GM19463 (cell line): ENCODE data around the gene HMX1.

Experiments
- ATAC-seq: cut with Tn5 transposase; IDR thresholded peaks from one replicate; pipeline ENCODE4 v1.9.1; 2021; ENCODE audit warnings: mild to moderate bottlenecking, moderate library complexity; ENCODE audit not compliant: unreplicated experiment

Gene HMX1

DNA sequence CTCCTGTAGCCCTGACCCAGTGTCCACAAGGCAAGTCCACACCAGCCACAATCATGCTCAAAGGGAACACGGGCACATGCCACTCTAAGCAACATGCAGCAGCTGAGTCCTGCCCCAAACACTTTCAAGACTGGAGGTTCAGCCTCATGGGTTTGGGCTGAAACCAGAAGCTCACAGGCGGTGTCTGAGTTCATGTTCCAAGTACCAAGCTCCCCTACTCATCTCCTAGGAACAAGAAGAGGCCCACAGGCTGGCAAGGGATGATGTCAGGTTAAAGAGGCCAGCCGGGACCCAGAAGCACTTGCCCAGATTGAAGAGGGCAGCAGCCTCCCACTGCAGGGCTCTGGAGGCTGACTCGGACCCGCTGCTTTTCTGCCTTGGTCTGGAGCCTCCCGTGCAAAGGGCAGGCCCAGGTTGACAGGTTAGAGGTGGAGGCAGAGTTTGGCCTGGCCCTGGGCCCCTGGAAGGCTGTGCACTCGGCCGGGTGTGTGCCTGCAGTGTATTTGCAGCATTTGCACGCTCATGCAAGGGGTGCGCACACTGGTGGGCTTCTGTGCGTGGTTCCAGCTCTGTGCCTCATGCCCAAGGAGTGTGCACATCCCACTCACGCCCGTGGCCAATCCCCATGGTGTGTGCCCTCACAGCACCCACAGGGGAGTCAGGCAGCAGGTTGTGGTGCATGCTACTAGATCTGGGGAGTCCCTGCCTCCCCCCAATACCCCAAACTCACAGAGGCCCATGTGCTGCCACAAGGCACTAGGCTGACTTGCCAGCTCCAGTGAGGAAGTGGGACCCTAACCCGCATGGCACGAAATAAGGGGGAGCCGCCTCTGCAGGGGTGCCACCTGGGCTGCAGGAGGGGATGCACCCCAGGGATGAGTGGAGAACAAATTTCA, 2.4 kb downstream of the HMX1 start:
- ATAC-seq = no peak

DNA sequence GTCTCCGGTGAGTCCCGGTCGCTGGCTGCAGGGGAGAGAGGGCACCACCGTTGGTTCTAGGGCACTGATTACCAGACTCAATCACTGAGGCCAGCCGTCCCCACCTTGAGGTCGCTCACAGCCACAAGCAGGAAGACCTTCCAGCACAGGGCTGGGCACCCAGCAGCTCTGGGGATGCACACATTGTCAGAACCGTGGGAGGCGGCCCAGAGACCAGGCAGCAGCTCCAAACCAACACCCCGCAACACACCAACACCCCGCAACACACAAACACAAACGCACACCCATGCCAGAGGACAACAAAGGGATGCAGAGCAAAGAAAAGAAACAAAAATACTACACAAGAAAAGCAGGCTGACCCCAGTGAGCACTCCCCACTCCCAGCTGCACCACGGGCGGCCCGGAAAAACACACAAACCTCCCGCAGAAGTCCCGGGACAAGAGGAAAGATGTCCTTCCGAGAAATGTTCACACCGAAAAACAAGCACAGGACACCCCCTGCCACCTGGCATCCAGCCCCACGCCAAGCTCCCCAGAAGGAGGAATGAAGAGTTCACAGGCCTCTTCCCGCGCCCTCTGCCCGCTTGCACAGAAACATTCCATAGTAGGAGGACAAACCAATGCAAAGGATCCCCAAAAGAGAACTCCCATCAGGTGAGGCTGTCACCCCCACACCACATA, 3.2 kb downstream of the HMX1 start:
- ATAC-seq = no peak

DNA sequence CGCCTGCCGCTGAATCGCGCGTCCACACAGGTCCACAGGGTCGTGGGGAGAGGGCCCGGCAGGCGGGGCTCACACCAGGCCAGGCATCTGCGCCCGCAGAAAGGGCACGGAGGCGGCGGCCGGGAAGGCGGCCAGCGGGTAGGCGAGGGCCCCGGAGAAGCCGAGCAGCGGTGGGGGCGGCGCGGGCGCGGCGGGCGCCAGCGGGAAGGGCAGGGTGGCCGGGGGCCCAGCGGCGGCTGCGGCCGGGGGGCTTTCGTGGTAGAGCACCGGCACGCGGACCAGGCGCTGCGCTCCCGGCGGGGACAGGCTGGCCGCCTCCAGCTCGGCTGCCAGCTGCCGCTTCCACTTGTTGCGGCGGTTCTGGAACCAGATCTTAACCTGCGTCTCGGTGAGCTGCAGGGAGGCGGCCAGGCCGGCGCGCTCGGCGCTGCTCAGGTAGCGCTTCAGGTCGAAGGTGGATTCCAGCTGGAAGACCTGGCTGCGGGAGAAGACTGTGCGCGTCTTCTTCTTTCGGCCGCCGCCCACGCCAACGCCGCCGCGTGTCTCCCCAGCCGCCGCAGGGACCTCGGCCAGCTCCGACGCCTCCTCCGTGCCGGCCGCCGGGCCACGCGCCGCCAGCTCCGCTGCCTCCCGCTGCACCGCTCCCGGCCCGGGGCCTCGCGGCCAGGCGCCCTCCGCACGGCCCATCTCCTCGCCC, 3.9 kb downstream of the HMX1 start:
- ATAC-seq = no peak

DNA sequence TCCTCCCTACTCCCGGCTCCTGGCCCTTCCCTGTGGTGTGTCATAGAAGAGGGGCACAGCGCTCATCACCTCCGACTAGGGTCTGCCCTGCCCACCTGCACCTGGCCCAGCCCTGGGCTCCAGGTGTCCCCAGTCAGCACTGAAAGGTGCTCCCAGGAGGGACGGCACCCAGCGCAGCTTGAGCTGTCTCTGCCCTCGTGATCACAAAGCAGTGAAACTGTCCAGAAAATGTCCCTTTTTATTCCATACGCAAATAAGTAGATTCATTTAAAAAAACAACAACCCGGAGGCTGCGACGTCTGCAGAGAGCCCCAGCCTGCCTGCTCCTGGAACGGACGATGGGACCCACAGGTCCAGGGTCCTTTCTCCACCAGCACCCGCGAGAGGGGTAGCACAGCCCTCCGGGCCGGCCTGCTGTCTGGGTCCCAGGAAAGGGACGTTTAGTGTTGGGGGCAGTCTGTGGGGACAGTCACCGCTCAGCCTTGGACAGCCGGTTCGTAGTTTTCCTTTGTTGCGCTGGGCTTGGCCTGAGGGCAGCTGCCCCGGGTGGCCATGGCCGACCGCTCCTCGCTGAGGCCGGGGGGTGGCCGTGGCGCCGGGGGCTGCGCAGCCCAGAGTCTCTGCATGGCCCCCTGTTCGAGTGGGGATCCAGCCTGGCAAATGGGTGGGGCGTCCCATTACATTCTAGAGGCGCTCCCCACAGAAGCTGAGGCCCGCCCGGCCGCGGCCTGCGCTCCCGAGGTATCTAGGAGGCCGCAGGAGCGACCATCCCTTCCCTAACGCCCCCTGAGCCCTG, 4.6 kb downstream of the HMX1 start:
- ATAC-seq = no peak

DNA sequence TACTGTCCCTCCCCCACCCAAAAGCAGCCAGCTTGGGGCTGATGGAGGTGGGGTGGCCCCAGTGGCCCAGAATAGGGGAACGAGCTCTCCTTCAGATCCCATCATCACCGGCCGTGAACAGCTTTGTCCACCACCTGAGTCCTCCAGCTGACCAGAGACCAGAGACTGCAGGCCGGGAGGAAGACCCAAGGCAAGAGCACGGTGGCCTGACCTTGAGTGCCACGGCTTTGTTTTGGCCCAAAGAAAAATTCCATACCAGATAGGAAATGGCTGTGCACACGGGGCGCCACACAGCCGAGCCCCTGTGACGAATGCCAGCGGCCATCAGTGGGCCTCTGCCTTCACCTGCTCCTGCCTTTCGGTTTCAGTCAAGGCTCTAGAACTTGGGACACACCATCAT, 5.2 kb downstream of the HMX1 start:
- ATAC-seq = no peak

DNA sequence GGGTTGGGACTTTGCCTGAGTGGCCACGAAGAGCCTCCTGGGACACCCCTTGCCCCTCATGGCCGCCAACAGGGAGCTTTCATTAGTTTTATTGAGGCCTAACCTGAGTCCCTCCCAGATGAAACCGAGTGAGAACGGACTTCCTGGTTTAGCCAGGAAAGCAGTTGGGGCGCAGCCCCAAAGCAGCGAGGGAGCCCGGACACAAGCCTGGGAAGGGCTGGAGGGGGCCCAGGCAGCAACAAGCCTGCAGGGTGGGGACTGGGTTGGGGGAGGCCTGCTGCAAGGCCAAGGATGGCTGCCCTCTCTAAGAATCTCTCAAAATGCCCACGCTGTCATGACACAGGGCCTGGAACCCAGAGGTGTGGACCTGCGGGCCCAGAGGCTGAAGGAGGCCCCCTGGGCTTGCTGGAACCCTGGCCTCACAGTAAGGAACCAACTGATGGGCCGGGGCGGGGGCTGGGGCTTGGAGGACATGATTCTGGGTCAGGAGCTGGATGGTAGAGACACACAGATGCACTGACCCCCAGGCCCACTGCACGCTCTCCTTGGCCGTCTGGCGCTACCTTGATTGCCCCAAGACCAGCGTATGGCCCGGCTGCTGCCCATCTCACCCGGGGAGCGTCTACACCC, 5.8 kb downstream of the HMX1 start:
- ATAC-seq = no peak

DNA sequence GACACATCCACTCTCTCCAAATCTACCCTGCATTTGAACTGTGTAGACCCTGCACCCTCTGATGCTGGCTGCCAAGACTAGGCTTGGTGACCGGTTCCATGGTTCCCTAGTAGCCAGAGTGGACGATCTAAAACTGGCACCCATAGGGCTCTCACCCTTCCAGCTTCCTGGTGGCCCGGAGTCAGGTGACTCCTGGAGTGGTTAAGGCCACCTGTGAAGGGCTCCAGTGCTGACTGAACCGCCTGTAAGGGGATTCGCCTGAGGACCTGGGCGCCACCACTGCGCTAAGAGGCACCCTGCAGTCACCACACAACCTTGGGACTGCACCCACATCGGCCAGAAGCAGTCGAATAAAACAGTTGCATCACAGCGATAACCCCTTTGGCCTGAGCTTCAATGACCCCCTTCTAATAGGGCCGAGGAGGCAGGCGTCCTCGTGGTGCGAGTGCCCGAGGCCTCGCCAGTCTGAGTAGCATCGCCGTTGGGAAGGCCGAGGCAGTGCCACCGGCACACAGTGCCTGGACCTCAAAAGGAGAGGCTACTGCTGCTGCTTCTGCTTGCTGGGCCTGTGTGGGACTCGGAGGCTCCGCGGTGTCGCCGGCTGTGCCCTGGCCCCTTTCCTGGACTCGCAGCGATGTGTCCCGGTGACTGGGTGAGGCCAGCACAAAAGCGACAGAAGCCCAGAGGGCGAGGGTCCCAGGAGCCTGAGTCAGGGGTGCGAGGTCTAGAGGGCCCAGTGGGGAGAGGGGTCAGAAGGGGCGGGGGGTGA, 6.5 kb downstream of the HMX1 start:
- ATAC-seq = no peak

DNA sequence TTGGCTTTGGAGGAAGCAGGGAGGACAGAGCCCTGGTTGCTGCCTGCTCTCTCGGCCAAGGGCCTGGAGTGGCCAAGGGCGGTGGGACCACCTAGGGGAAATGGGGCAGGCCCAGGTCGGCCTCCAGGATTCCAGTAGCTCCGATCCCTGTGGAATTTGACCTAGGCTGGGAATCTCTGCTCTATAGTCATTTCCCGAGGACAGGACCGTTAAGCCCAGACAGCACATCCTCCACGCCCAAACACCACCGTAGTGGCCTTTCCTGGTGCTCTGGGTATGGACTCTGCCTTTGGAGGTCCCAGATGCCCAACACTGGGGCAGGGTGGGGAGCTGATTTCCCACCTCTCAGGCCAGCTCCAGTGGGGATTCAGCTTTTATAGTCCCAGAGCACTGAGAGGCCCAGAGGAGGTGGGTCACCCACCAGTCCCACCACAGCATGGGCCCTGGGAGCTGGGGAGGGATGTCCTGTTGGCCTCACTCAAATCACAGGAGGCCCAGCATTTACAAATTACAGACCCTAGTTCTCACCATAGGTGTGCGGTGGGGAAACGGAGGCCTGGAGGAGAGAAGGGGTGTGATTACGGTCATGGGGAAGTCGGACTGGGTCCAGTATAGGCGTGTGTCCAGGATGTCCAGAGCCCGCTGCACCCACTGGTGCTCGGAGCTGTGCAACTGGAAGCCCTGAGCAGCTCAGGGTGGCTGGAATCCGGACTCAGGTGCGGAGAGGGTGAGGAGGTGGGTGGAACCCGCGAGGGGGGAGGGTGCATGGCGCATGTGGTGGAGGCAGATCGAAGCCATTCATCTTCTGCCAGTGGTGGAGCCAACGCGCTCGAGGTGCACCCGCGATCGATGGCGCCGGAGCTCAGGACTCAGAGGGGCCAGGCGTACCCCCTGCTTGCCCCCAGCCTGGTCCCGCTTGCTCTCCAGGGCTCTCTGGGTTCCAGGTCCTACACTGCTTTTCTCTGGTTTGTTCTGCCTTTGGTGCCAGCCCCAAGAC, 7.7 kb downstream of the HMX1 start:
- no peak for ATAC-seq

DNA sequence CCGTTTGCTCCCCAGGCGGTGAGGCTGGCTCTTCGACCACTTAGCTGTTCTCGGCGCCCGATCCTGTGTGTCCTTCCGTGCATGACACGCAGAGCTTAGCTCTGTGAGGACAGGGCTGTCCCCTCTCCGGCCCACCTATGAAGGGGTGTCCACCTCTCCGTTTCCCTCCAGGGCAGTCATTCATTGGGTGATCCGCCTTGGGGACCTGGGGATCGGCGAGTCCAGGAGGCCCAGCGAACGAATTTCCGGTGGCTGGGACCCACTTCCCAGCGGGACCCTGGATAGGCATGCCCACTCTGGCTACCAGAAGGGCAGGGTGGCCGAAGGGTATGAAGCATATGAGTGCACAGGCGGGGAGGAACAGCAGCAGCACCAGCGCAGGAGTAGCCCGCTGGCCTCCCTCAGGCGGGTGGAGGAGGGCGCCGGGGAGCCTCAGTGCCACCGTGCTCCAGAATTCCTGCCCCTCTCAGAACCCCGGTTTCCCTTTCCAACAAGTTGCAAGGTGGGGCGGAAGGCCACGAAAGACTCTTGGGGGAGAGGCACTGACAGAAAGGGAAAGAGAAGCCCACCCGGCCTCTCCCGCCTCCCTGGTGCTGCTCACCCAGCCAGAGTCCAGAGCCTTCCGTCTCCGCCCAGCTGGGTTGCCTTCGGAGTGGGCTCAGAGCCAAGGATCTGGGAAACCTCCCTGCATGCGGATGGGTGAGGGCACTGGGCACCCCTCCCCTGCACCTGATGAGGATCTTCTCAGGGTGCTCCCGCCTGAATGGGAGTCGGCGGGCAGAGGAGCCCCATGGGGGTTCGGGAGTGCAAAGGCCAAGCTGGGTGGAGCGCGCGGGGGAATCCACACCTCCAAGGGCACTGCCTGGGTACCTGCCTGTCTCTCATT, 8.6 kb downstream of the HMX1 start:
- ATAC-seq = no peak

DNA sequence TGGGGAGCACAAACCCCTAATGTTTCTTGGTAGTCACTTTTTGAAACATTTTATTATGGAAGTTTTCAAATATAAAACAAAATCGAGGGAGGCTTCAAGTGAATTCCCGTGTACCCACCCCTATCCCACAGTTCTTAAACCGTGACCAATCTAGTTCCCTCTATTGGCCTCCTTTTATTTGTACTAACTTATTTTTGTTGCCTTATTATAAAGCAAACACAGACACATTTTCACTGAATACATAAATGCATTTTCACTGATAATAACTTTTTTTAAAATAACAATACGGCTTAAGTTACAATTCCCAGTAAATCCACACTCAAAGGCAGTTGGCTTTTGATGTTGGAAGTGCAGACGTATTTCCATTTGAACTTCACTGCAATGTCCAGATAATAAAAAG, 9.3 kb downstream of the HMX1 start:
- ATAC-seq = no peak

DNA sequence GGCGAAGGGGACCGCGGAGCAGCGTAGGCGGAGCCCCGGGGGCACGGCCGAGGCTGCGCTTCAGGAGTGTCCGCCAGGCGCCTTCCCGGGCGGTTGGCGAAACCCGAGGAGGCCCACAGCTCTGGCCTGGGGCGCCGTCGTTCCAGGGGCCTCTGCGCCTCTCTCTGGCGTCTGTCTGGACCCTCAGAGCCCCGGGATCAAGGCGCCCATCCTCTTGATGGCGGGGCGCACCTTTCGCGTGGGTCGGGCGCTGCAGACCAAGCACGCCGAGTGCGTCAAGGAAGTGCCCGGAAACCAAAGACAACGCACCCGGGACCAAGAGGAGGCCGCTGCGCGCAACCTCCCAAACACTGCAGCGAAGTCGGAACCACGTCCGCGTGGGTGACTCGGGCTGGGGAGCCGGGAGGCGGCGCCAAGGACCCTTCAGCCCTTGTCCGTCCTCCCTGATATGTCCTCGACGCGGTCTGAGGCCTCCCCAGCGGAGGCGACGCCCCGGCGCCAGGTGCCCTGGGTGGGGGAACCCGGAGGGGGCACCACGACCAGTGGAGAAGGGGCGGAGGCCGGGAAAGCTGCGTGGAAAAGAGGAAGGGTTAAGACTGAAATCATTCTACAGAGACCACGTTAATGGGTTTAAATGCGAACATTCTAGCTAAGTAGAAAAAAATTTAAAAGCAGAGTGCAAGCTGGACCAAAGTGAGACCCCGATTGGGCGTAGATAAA, 9.9 kb downstream of the HMX1 start:
- no peak for ATAC-seq

DNA sequence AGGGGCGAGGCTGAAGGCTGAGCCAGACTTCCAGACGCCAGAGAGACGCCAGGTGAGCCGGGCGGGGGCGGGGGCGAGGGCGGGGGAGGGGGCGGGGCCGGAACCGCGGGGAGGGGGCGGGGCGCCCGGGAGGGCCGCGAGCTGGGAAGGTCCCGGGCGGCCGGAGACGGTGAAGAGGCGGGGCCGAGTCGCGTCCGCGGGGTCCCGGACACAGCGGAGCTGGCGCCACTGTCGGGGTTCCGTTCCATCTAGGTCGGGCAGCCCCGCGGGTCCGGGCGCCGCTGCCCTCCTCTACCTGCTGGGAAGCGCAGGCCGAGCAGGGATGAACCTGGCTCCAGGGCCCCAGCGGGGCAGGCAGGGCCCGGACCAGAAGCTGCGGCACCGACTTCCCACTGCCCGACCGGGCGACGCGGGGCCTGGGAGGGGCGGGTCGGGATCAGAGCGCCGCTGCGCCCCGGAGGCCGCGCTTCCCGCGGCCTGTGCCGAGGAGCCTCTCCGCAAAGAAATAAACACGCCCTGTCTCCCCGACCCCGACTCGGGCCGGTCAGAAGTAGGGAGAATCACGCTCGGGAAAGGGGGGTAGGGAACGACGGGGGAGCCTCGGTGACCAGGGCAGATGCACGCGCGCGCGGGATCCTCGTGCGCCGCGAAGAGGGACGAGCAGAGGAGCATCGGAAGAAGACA, 10.6 kb downstream of the HMX1 start:
- ATAC-seq = no peak

DNA sequence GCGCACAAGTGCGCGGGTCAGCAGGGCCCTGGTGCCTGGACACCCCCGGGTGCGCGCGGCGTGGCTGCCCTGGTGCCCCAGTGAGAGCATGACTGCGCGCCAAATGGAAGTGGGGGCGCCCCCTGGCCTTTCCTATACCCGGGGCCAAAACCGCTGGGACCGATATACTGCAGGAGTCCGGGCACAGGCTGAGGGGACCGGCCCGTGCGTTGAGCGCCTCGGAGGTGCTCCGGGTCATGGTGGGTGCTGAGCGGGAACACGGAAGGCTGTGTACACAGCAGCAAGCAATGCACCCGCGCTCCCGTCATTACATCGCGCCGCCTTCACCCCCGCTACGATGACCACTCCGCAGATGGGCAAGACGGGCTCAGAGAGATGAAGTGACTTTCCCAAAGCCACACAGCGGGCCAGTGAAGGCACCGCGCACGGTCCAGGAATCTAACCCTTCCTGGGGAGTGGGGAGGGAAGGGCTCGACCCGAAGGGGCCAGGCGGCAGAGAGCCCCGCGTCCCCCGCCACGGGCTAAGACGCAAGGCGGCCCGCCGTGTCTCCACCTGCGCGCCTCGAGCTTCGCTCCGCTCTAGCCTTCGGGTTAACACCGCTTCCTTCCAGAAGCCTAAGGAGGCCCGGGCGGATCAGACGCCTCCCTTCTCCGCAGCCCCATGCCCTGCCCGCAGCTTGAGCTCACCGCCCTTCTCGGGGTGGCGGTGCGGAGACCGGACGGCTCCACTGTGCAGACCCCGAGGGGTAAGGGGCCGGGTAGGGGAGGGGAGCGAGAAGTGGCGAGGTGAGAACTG, 11.3 kb downstream of the HMX1 start:
- no peak for ATAC-seq

DNA sequence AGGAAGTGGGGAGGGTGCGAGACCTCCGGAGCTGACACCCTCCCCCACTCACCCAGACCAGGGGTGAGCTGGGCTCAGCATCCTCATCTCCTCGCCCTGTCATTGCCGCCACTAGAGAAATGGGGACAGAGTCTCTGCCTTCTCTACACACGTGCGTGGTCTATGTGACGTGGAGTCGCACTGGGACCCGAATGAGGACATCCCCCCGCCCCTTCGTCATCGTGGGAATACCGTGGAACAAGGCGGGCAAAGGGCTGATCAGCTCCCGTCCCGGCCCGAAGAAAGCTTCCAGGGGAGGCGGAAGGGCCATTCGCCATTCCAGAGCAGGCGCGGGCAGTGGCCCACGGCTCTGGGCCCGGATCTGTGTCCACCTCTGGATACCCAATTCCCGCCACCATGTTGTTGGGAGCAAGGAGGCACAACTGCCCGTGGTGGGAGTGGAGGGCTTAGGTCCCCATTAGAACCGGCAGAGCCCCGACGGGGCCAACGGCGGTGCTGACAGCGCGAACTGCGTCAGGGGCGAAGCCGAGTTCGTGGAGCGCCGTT, 12.0 kb downstream of the HMX1 start:
- ATAC-seq = no peak

DNA sequence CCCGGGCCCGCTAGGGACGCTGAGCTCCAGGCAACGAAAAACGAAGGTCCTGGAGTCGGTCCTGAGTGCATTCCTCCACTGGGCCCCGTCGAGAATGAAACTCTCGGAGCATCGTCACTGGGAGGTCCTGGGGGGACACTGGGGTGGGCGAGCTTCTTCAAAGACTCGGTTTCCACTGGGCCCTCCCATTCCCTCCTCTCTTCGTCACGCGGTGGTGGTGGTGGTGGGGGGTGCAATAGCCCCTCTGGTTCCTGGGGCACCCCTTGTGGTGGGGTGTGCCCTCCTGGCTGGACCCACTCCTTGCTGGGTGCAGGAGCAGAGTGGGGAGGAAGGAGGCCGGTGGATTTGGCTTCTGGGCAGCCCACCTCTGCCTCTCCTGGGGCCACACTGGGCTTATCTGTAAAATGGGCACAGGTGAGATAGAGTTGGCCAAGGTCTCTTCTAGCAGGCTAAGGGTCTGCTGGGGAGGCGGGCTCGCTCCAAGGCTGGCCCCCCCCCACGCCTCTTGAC, 12.9 kb downstream of the HMX1 start:
- ATAC-seq = no peak
